Right atrium auricular region (tissue), 2 donors: Measurements from ENCODE around the gene PPP2R5C. TPM values are rescaled to one million over a fixed set of nuclear protein-coding genes. Genes with fewer than 3 reads are reported as not detected.

Source experiments
- DNase-seq: peaks from one replicate; pipeline ENCODE4 v3.0.0-alpha.2; 2019; ENCODE audit warnings: low spot score
- H3K27ac ChIP-seq, 2 donors: fragments of 200-600 bp; sonication (generic); 1 replicate in 1 of 2; 2 replicates in 1 of 2; pipeline ENCODE4 v1.5.1; 2016 to 2019
- H3K27me3 ChIP-seq, 2 donors: fragments of 200-600 bp; sonication (generic); one replicate each; pipeline versions ENCODE4 v1.5.1 to v1.6.0; 2017 to 2019
- H3K36me3 ChIP-seq: fragments of 200-600 bp; sonication (generic); one replicate; pipeline ENCODE4 v1.5.1; 2016
- H3K4me1 ChIP-seq, 2 donors: fragments of 200-600 bp; sonication (generic); one replicate each; pipeline versions ENCODE4 v1.5.1 to v1.6.0; 2017 to 2019
- H3K4me3 ChIP-seq, 2 donors: fragments of 200-600 bp; sonication (generic); 1 replicate in 1 of 2; 2 replicates in 1 of 2; pipeline ENCODE4 v1.5.1; 2017 to 2019; ENCODE audit warnings: mild to moderate bottlenecking in 1 of 2, moderate library complexity in 1 of 2
- H3K9me3 ChIP-seq, 2 donors: fragments of 200-600 bp; sonication (generic); one replicate each; pipeline ENCODE4 v1.5.1; 2019
- CTCF ChIP-seq, 2 donors: fragments of 200-600 bp; sonication (generic); IDR thresholded peaks; one replicate each; pipeline ENCODE4 v1.5.1; 2019; ENCODE audit warnings: antibody characterized with exemption in 2 of 2
- total RNA-seq, 2 donors: library from RNA; depleted of rRNA; stranded (reverse); fragments of >200 nt; gene quantifications; one replicate each; pipeline ENCODE4 v1.1.0, GENCODE V29; 2016

Gene PPP2R5C
- total RNA-seq, 2 donors from 2014 or later, result 82.2 to 82.9 TPM

GRCh38 chr14:101929096-101929495 is 167.6 kb downstream of the PPP2R5C start:
- Histone ChIP-seq H3K9me3 (no peaks in the 10 kb centered on the region), H3K27ac (peak overlapping the region in 1 of 2 donors; percentile 76)

GRCh38 chr14:101929946-101930345 is 168.4 kb downstream of the PPP2R5C start:
- no peak for DNase-seq
- H3K4me3 ChIP-seq, result no peak overlapping the region
- no peak overlapping the region for H3K27ac ChIP-seq
- no peaks in the 10 kb centered on the region for H3K27me3 ChIP-seq
- no peak for TF ChIP-seq CTCF (IDR thresholded peaks at IDR 0.05)
- peaks cover 0 to 20% of the 10 kb centered on the region in 2 donors for H3K4me1 ChIP-seq
- H3K9me3 ChIP-seq, result no peaks in the 10 kb centered on the region
- H3K36me3 ChIP-seq, result peaks cover 7% of the 10 kb centered on the region

More at GRCh38 chr14:101929096-101929495, 167.6 kb downstream of the PPP2R5C start:
- peaks cover 0 to 20% of the 10 kb centered on the region in 2 donors for H3K4me1 ChIP-seq
- H3K36me3 ChIP-seq, result peaks cover 10% of the 10 kb centered on the region
- H3K27me3 ChIP-seq, result no peaks in the 10 kb centered on the region
- no peak for TF ChIP-seq CTCF (IDR thresholded peaks at IDR 0.05)
- no peak overlapping the region for H3K4me3 ChIP-seq
- DNase-seq, result no peak

GRCh38 chr14:101932673-101933072 is 171.2 kb downstream of the PPP2R5C start:
- TF ChIP-seq CTCF (IDR thresholded peaks at IDR 0.05), result no peak
- peaks cover 0 to 11% of the 10 kb centered on the region in 2 donors for H3K4me1 ChIP-seq
- H3K27me3 ChIP-seq, result no peaks in the 10 kb centered on the region
- DNase-seq, result no peak
- no peak overlapping the region for H3K4me3 ChIP-seq
- no peak overlapping the region for H3K27ac ChIP-seq
- no peaks in the 10 kb centered on the region for H3K36me3 ChIP-seq
- no peaks in the 10 kb centered on the region for H3K9me3 ChIP-seq

GRCh38 chr14:101933209-101933608 is 171.7 kb downstream of the PPP2R5C start:
- H3K27me3 ChIP-seq, result no peaks in the 10 kb centered on the region

GRCh38 chr14:101934601-101935150 is 173.2 kb downstream of the PPP2R5C start:
- no peak for DNase-seq
- Histone ChIP-seq H3K9me3 (no peaks in the 10 kb centered on the region), H3K27me3 (no peaks in the 10 kb centered on the region), H3K36me3 (no peaks in the 10 kb centered on the region), H3K27ac (no peak overlapping the region), H3K4me3 (no peak overlapping the region), H3K4me1 (no peaks in the 10 kb centered on the region)
- no peak for TF ChIP-seq CTCF (IDR thresholded peaks at IDR 0.05)

More at GRCh38 chr14:101933209-101933608, 171.7 kb downstream of the PPP2R5C start:
- Histone ChIP-seq H3K36me3 (no peaks in the 10 kb centered on the region), H3K4me1 (peaks cover 0 to 8% of the 10 kb centered on the region in 2 donors), H3K27ac (no peak overlapping the region), H3K4me3 (no peak overlapping the region), H3K9me3 (no peaks in the 10 kb centered on the region)
- DNase-seq, result no peak
- TF ChIP-seq CTCF (IDR thresholded peaks at IDR 0.05), result no peak
